GM23338 (cell line): ENCODE data around the gene NINJ2.

ENCODE experiments used
- CREB1 ChIP-seq: fragments of 250-450 bp; sonication (Bioruptor Pico); IDR thresholded peaks from 2 replicates; pipeline ENCODE4 v1.5.0; 2020; ENCODE audit warnings: low read depth, mild to moderate bottlenecking, moderate library complexity
- EZH2 ChIP-seq: fragments of 200-600 bp; sonication (generic); IDR thresholded peaks from one replicate; pipeline ENCODE4 v1.8.0; 2017; ENCODE audit warnings: antibody characterized with exemption, mild to moderate bottlenecking, low read depth; ENCODE audit not compliant: unreplicated experiment
- EZH2phosphoT487 ChIP-seq: fragments of 200-600 bp; sonication (generic); IDR thresholded peaks from one replicate; pipeline ENCODE4 v1.8.1; 2018; ENCODE audit warnings: antibody characterized with exemption; ENCODE audit not compliant: unreplicated experiment
- NANOG ChIP-seq: IDR thresholded peaks from 2 replicates; pipeline ENCODE4 v1.6.1; 2016; ENCODE audit warnings: antibody characterized with exemption, borderline replicate concordance
- POLR2AphosphoS5 ChIP-seq: IDR thresholded peaks from 2 replicates; pipeline ENCODE4 v1.6.1; 2016; ENCODE audit warnings: antibody characterized with exemption, low read depth
- STAT1 ChIP-seq: IDR thresholded peaks from one replicate; pipeline ENCODE4 v1.6.1; 2016; ENCODE audit warnings: antibody characterized with exemption; ENCODE audit not compliant: unreplicated experiment
- TF ChIP-seq, protein P1 (sequence below), 2 experiments: fragments of 200-600 bp in 1 of 2; sonication (generic) in 1 of 2; conservative IDR thresholded peaks; 2 replicates each; pipeline versions ENCODE4 v1.5.1 to v1.6.1; 2016 to 2017; ENCODE audit warnings: antibody characterized with exemption in 2 of 2, low read depth in 2 of 2, mild to moderate bottlenecking in 2 of 2, moderate library complexity in 1 of 2
- TF ChIP-seq, protein P2 (sequence below): IDR thresholded peaks from one replicate; pipeline ENCODE4 v1.6.1; 2018; ENCODE audit warnings: antibody characterized with exemption; ENCODE audit not compliant: unreplicated experiment
- TF ChIP-seq, protein P3 (sequence below): IDR thresholded peaks from 2 replicates; pipeline ENCODE4 v1.6.1; 2016; ENCODE audit warnings: antibody characterized with exemption

DNA sequence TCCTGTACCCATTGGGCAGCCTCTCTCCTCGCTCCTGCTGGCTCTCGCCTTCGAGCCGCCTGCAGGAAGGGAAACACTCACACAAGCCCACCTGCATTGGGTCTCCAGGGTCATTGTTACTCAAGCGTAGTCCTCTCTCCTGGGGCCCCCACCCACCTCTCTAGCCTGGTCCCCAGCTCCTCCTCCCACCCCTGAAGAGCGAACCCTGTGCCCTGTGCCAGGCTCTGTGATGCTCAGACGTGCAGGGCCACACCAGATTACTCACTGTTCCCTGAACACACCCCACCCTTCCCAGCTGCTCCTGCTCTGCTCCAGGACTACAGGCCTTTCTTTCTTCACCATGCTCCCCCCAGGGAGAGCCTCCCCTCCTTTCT, 88.1 kb downstream of the NINJ2 start:
- TF ChIP-seq EZH2: no peak
- TF ChIP-seq, protein P1, sequence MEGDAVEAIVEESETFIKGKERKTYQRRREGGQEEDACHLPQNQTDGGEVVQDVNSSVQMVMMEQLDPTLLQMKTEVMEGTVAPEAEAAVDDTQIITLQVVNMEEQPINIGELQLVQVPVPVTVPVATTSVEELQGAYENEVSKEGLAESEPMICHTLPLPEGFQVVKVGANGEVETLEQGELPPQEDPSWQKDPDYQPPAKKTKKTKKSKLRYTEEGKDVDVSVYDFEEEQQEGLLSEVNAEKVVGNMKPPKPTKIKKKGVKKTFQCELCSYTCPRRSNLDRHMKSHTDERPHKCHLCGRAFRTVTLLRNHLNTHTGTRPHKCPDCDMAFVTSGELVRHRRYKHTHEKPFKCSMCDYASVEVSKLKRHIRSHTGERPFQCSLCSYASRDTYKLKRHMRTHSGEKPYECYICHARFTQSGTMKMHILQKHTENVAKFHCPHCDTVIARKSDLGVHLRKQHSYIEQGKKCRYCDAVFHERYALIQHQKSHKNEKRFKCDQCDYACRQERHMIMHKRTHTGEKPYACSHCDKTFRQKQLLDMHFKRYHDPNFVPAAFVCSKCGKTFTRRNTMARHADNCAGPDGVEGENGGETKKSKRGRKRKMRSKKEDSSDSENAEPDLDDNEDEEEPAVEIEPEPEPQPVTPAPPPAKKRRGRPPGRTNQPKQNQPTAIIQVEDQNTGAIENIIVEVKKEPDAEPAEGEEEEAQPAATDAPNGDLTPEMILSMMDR (conservative IDR thresholded peaks at IDR 0.05; ENCODE audit: low read depth in 2 of 2): no peak
- no peak for TF ChIP-seq POLR2AphosphoS5
- TF ChIP-seq EZH2phosphoT487: no peak
- TF ChIP-seq, protein P2, sequence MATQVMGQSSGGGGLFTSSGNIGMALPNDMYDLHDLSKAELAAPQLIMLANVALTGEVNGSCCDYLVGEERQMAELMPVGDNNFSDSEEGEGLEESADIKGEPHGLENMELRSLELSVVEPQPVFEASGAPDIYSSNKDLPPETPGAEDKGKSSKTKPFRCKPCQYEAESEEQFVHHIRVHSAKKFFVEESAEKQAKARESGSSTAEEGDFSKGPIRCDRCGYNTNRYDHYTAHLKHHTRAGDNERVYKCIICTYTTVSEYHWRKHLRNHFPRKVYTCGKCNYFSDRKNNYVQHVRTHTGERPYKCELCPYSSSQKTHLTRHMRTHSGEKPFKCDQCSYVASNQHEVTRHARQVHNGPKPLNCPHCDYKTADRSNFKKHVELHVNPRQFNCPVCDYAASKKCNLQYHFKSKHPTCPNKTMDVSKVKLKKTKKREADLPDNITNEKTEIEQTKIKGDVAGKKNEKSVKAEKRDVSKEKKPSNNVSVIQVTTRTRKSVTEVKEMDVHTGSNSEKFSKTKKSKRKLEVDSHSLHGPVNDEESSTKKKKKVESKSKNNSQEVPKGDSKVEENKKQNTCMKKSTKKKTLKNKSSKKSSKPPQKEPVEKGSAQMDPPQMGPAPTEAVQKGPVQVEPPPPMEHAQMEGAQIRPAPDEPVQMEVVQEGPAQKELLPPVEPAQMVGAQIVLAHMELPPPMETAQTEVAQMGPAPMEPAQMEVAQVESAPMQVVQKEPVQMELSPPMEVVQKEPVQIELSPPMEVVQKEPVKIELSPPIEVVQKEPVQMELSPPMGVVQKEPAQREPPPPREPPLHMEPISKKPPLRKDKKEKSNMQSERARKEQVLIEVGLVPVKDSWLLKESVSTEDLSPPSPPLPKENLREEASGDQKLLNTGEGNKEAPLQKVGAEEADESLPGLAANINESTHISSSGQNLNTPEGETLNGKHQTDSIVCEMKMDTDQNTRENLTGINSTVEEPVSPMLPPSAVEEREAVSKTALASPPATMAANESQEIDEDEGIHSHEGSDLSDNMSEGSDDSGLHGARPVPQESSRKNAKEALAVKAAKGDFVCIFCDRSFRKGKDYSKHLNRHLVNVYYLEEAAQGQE: no peak
- TF ChIP-seq CREB1: no peak
- TF ChIP-seq, protein P3, sequence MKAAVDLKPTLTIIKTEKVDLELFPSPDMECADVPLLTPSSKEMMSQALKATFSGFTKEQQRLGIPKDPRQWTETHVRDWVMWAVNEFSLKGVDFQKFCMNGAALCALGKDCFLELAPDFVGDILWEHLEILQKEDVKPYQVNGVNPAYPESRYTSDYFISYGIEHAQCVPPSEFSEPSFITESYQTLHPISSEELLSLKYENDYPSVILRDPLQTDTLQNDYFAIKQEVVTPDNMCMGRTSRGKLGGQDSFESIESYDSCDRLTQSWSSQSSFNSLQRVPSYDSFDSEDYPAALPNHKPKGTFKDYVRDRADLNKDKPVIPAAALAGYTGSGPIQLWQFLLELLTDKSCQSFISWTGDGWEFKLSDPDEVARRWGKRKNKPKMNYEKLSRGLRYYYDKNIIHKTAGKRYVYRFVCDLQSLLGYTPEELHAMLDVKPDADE: no peak
- TF ChIP-seq STAT1: no peak
- no peak for TF ChIP-seq NANOG
